GM12891 (cell line): Measurements from ENCODE around the gene SYT3.

Experiments used
- PAX5 ChIP-seq: IDR thresholded peaks from 2 replicates; pipeline ENCODE4 v1.6.1; 2011; ENCODE audit warnings: low read length, moderate library complexity, mild to moderate bottlenecking; ENCODE audit not compliant: insufficient read depth, severe bottlenecking
- POLR2A ChIP-seq: IDR thresholded peaks from 2 replicates; pipeline ENCODE4 v1.6.1; 2011; ENCODE audit warnings: low read depth, low read length, control low read depth
- POLR2AphosphoS5 ChIP-seq: IDR thresholded peaks from 2 replicates; pipeline ENCODE4 v1.6.1; 2011; ENCODE audit warnings: low read depth, low read length, control low read depth
- SPI1 ChIP-seq: IDR thresholded peaks from 2 replicates; pipeline ENCODE4 v1.6.1; 2011; ENCODE audit warnings: low read depth, low read length, control low read depth
- TAF1 ChIP-seq: IDR thresholded peaks from 2 replicates; pipeline ENCODE4 v1.6.1; 2011; ENCODE audit warnings: low read depth, low read length, control low read depth

GRCh38 chr19:50602935-50603334 lies 36.7 kb downstream of the SYT3 start:
- TF ChIP-seq POLR2AphosphoS5 (no peak), POLR2A (no peak), TAF1 (no peak), PAX5 (no peak), SPI1 (no peak)
